ENCODE results near the gene UNC5C. TPM values are rescaled to one million over a fixed set of nuclear protein-coding genes. Genes with fewer than 3 reads are reported as not detected.

The UNC5C gene
- total and polyA plus RNA-seq, 2 of the 8 experiments (the other 6 are each of a cell fraction or from before 2014, with no cell fraction given): 0.30 to 1.3 TPM

DNA sequence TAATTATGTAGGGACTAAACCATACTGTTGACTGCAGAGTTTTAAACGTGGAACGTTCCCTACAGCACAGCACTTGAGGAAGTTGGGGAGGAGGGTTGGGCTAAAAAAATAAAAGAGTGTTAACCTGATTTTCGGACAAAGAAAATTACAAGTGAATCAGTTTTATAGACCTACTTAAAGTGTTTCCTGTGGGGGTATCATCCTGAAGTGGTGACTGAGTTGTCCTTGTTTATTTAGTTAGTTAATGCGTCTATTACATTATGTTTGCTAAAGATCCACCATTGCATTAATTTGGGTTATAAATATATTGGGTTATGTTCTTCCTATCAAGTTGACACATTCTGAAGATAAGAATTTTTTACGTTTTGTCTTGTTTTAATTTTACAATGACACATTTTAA lies 14.7 kb downstream of the UNC5C start:
- Histone ChIP-seq H2AFZ (ENCODE audit: low read length) (no peak overlapping the region), H2BK120ac (replicated peaks; ENCODE audit: low read depth, low read length) (no peak overlapping the region), H2BK20ac (ENCODE audit: low read length) (no peak overlapping the region), H3K4me2 (ENCODE audit: insufficient read depth in 1 of 2, low read depth in 2 of 2, low read length in 2 of 2) (no peak overlapping the region), H2AK5ac (ENCODE audit: low read depth, low read length) (no peak overlapping the region), H3K36me3 (ENCODE audit: control insufficient read depth in 2 of 4, insufficient read depth in 4 of 4, low read length in 3 of 4) (no peaks in the 10 kb centered on the region), H3K9me3 (ENCODE audit: insufficient read depth in 2 of 2, low read depth in 1 of 2, low read length in 1 of 2) (no peaks in the 10 kb centered on the region), H4K5ac (ENCODE audit: insufficient read length, low read depth, low read length) (no peak overlapping the region), H3K27ac (ENCODE audit: low read depth, low read length) (no peak overlapping the region), H4K8ac (ENCODE audit: extremely low read depth, insufficient read depth, low read length) (no peak overlapping the region), H3K56ac (replicated peaks; ENCODE audit: insufficient read length, low read depth, low read length) (no peak overlapping the region), H3K79me2 (ENCODE audit: control insufficient read depth in 1 of 2, insufficient read depth in 2 of 2, low read length in 2 of 2) (no peaks in the 10 kb centered on the region), H3K4me1 (replicated peaks in 1 of 4; ENCODE audit: control insufficient read depth in 3 of 4, insufficient read depth in 4 of 4, low read length in 3 of 4) (no peaks in the 10 kb centered on the region), H3K23ac (ENCODE audit: insufficient read length) (no peak overlapping the region), H3K18ac (ENCODE audit: extremely low read depth, low read length) (no peak overlapping the region), H3K4ac (replicated peaks; ENCODE audit: insufficient read length, low read depth, low read length) (no peak overlapping the region), H3K27me3 (replicated peaks in 1 of 4; ENCODE audit: control insufficient read depth in 3 of 4, extremely low read depth in 1 of 4, insufficient read depth in 3 of 4, low read length in 3 of 4) (no peaks in the 10 kb centered on the region), H4K91ac (replicated peaks; ENCODE audit: insufficient read length, low read length) (no peak overlapping the region), H3K23me2 (ENCODE audit: low read depth, low read length) (no peaks in the 10 kb centered on the region), H3K79me1 (ENCODE audit: low read depth, low read length) (no peaks in the 10 kb centered on the region), H4K20me1 (replicated peaks in 1 of 2; ENCODE audit: control insufficient read depth in 1 of 2, insufficient read depth in 2 of 2, low read length in 2 of 2) (no peaks in the 10 kb centered on the region), H2BK12ac (ENCODE audit: low read depth, low read length) (no peak overlapping the region), H3K14ac (ENCODE audit: insufficient read length) (no peak overlapping the region), H2BK15ac (ENCODE audit: low read length) (no peak overlapping the region), H3K9ac (replicated peaks in 1 of 4; ENCODE audit: extremely low read depth in 1 of 4, low read depth in 3 of 4, low read length in 3 of 4) (no peak overlapping the region), H2BK5ac (ENCODE audit: low read depth, low read length) (no peak overlapping the region), H3K4me3 (ENCODE audit: extremely low read depth in 1 of 4, insufficient read depth in 2 of 4, low read depth in 3 of 4, low read length in 4 of 4) (no peak overlapping the region)
- WGBS, 2 experiments (ENCODE audit: extremely low coverage in 1 of 2, insufficient coverage in 1 of 2, insufficient read length in 1 of 2, insufficient replicate concordance in 2 of 2, low coverage in 1 of 2, low lambda C conversion rate in 2 of 2, missing lambda C conversion rate in 1 of 2): 76% methylated on average over 5 of the region's 5 CpGs; no CpG with 5 or more reads in 1 of the 2 experiments
- FAIRE-seq (no peak), DNase-seq (ENCODE audit: low read depth in 1 of 2, low spot score in 2 of 2) (no peak)
- ChIA-PET CTCF (ENCODE audit: partially characterized antibody) (no interaction called here), POLR2A (ENCODE audit: partially characterized antibody) (no interaction called here)
- TF ChIP-seq CREB1 (IDR thresholded peaks at IDR 0.05): no peak
- no peak for TF ChIP-seq RNF2 (IDR thresholded peaks at IDR 0.05; ENCODE audit: borderline replicate concordance, low read depth, low read length, missing control alignments, poor library complexity, severe bottlenecking)
- TF ChIP-seq SP4 (IDR thresholded peaks at IDR 0.05; ENCODE audit: low read length): no peak
- TF ChIP-seq POLR2AphosphoS5 (IDR thresholded peaks at IDR 0.05; ENCODE audit: low read depth, low read length): no peak
- TF ChIP-seq RBBP5 (IDR thresholded peaks at IDR 0.05; ENCODE audit: borderline replicate concordance, low read depth, low read length): no peak
- no peak for TF ChIP-seq SAP30 (IDR thresholded peaks at IDR 0.05; ENCODE audit: insufficient read depth, insufficient replicate concordance, low read length)
